Measurements from ENCODE around the gene FNBP1. TPM values are rescaled to one million over a fixed set of nuclear protein-coding genes. Genes with fewer than 3 reads are reported as not detected.

Gene FNBP1
- 50.0 TPM for total RNA-seq
- long read RNA-seq, full-length matches to known transcripts, result 1 of 40 reads
- long read RNA-seq, partial matches to known transcripts, result 19 of 40 reads
- long read RNA-seq, other reads (novel, unspliced or antisense), result 20 of 40 reads

GRCh38 chr9:130042885-130043653 lies at the start of gene FNBP1:
Gene FNBP1, minus strand, starts transcription at chr9:130043189. Its CDS starts 214 bp downstream, at chr9:130042975.
- Histone ChIP-seq H3K27ac (peak within 1 kb of the TSS; percentile 89), H3K4me3 (peak within 1 kb of the TSS; percentile 81), H3K27me3 (no peaks in the 10 kb centered on the region), H3K4me1 (peaks cover 41% of the 10 kb centered on the region), H3K9me3 (no peaks in the 10 kb centered on the region), H3K36me3 (no peaks in the 10 kb centered on the region)
- DNase-seq, result peak; percentile 91
- intact Hi-C loops (cut with DNase I), result loop anchor here (10.0 kb wide), 1 partner anchor 158 kb away; no protein-coding TSS in a partner anchor
- ATAC-seq, result peak; percentile 95
- TF ChIP-seq, protein P1, sequence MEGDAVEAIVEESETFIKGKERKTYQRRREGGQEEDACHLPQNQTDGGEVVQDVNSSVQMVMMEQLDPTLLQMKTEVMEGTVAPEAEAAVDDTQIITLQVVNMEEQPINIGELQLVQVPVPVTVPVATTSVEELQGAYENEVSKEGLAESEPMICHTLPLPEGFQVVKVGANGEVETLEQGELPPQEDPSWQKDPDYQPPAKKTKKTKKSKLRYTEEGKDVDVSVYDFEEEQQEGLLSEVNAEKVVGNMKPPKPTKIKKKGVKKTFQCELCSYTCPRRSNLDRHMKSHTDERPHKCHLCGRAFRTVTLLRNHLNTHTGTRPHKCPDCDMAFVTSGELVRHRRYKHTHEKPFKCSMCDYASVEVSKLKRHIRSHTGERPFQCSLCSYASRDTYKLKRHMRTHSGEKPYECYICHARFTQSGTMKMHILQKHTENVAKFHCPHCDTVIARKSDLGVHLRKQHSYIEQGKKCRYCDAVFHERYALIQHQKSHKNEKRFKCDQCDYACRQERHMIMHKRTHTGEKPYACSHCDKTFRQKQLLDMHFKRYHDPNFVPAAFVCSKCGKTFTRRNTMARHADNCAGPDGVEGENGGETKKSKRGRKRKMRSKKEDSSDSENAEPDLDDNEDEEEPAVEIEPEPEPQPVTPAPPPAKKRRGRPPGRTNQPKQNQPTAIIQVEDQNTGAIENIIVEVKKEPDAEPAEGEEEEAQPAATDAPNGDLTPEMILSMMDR (IDR thresholded peaks at IDR 0.05), result no peak

GRCh38 chr9:130090915-130091314 lies 47.9 kb upstream of the FNBP1 start:
- TF ChIP-seq, protein P1 (IDR thresholded peaks at IDR 0.05), result peak; percentile 6
- no peak overlapping the region for H3K27ac ChIP-seq
- H3K4me3 ChIP-seq, result no peak overlapping the region
- intact Hi-C loops (cut with DNase I), result no loop called here
- no peaks in the 10 kb centered on the region for H3K27me3 ChIP-seq
- H3K9me3 ChIP-seq, result no peaks in the 10 kb centered on the region
- DNase-seq (no peak), ATAC-seq (no peak)
- peaks cover 78% of the 10 kb centered on the region for H3K36me3 ChIP-seq
- no peaks in the 10 kb centered on the region for H3K4me1 ChIP-seq

DNA sequence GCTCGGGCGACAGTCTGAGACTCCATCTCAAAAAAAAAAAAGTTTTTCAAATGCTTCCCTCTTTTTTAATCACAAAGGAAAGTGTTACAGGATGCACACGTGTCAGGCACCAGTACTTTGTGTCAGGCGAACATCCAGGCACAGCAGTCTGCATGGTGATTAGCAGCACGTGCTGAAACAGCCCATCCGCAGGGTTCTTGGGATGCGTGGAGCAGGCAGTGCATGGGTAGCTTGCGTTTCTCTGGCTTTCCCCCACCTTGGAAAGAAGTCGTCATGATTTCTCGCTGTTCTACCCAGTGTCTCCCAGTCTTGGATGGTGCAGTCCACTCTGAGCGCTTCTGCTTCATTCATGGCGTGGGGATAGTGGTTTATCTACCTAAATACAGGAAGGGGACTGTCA lies 46.2 kb upstream of the FNBP1 start:
- Histone ChIP-seq H3K27me3 (no peaks in the 10 kb centered on the region), H3K4me3 (no peak overlapping the region), H3K36me3 (peaks cover 71% of the 10 kb centered on the region), H3K4me1 (no peaks in the 10 kb centered on the region), H3K9me3 (no peaks in the 10 kb centered on the region), H3K27ac (no peak overlapping the region)
- DNase-seq (no peak), ATAC-seq (no peak)
- TF ChIP-seq, protein P1 (IDR thresholded peaks at IDR 0.05), result no peak
- intact Hi-C loops (cut with DNase I), result no loop called here

DNA sequence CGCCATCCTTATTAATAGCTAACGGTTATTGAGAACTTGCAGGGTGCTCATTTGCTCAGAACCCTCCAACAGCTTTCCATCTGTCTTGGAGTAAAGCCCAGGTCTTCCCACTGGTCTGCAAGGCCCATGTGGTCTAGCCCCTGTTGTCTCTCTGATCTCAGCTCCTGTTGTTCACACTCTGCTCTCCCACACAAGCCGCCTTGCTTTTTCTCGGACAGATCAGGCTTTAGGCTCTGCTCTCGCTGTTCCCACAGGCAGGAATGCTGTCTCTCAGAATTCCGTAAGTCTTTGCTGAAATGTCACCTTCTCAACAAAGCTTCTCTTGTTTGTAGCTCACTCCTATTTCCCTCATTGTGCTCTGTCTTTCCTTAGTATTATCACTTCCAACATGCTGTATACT lies 45.1 kb upstream of the FNBP1 start:
- no peaks in the 10 kb centered on the region for H3K4me1 ChIP-seq
- no peaks in the 10 kb centered on the region for H3K9me3 ChIP-seq
- intact Hi-C loops (cut with DNase I), result no loop called here
- H3K36me3 ChIP-seq, result peaks cover 72% of the 10 kb centered on the region
- no peak overlapping the region for H3K4me3 ChIP-seq
- TF ChIP-seq, protein P1 (IDR thresholded peaks at IDR 0.05), result no peak
- ATAC-seq (no peak), DNase-seq (no peak)
- no peak overlapping the region for H3K27ac ChIP-seq
- H3K27me3 ChIP-seq, result no peaks in the 10 kb centered on the region

DNA sequence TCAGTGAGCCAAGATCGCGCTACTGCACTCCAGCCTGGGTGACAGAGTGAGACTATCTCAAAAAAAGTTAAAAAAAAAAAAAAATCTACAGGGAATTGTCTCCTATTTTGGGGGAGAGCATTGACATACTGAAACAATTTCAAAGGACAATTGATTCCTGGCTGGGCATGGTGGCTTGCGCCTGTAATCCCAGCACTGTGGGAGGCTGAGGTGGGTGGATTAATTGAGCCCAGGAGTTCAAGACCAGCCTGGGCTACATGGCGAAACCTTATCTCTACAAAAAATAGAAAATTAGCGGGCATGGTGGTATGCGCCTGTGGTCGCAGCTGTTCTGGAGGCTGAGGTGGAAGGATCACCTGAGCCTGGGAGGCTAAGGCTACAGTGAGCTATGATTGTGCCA lies 41.3 kb upstream of the FNBP1 start:
- TF ChIP-seq, protein P1 (IDR thresholded peaks at IDR 0.05), result no peak
- Histone ChIP-seq H3K4me1 (no peaks in the 10 kb centered on the region), H3K27ac (no peak overlapping the region), H3K36me3 (peaks cover 83% of the 10 kb centered on the region), H3K4me3 (no peak overlapping the region), H3K9me3 (no peaks in the 10 kb centered on the region), H3K27me3 (no peaks in the 10 kb centered on the region)
- intact Hi-C loops (cut with DNase I), result no loop called here
- DNase-seq (no peak), ATAC-seq (no peak)

All from upper lobe of right lung (tissue), 1 donor.